Peyer's patch (tissue), 4 donors: ENCODE data around the gene SEMA3B. TPM values are rescaled to one million over a fixed set of nuclear protein-coding genes. Genes with fewer than 3 reads are reported as not detected.
"Not testable (repeated sequence)": the region's sequence is repeated elsewhere in the genome, so short reads cannot be mapped to it uniquely, and the experiment has no call there.

Source experiments
- DNase-seq, 3 donors: peaks; one replicate each; pipeline ENCODE4 v3.0.0-alpha.2; 2017 to 2019
- H3K27ac ChIP-seq, 4 donors: fragments of 200-600 bp; sonication (generic); one replicate each; pipeline ENCODE4 v1.5.1; 2016 to 2019
- H3K27me3 ChIP-seq, 2 donors: fragments of 200-600 bp; sonication (generic); one replicate each; pipeline ENCODE4 v1.5.1; 2019
- H3K36me3 ChIP-seq, 3 donors: fragments of 200-600 bp; sonication (generic); one replicate each; pipeline ENCODE4 v1.5.1; 2016 to 2019
- H3K4me1 ChIP-seq, 4 donors: fragments of 200-600 bp; sonication (generic); one replicate each; pipeline ENCODE4 v1.5.1; 2016 to 2019
- H3K4me3 ChIP-seq, 4 donors: fragments of 200-600 bp; sonication (generic); 1 replicate in 3 of 4; 2 replicates in 1 of 4; pipeline ENCODE4 v1.5.1; 2016 to 2019; ENCODE audit warnings: mild to moderate bottlenecking in 1 of 4
- H3K9me3 ChIP-seq, 4 donors: fragments of 200-600 bp; sonication (generic); one replicate each; pipeline ENCODE4 v1.5.1; 2016 to 2019; ENCODE audit warnings: mild to moderate bottlenecking in 1 of 4
- POLR2A ChIP-seq, 2 donors: fragments of 450-650 bp; IDR thresholded peaks; one replicate each; pipeline ENCODE4 v1.5.1; 2017; ENCODE audit warnings: antibody characterized with exemption in 2 of 2, mild to moderate bottlenecking in 2 of 2, moderate library complexity in 2 of 2
- total RNA-seq, 4 donors: library from RNA; depleted of rRNA; stranded (reverse); fragments of >200 nt; gene quantifications; one replicate each; pipeline ENCODE4 v1.1.0, GENCODE V29; 2016
- TF ChIP-seq, protein P1 (sequence below), 6 experiments: fragments of 450-650 bp in 4 of 6; fragments of 200-600 bp in 2 of 6; sonication (generic) in 1 of 6; IDR thresholded peaks; one replicate each; pipeline ENCODE4 v1.5.1; 2017 to 2019; ENCODE audit warnings: antibody characterized with exemption in 6 of 6, mild to moderate bottlenecking in 3 of 6, moderate library complexity in 1 of 6

The SEMA3B gene
- total RNA-seq, 4 donors from 2014 or later: 56.1 to 367 (median 267) TPM

GRCh38 chr3:50300681-50301254, 31.8 kb downstream of the SEMA3B start:
- TF ChIP-seq, protein P1, sequence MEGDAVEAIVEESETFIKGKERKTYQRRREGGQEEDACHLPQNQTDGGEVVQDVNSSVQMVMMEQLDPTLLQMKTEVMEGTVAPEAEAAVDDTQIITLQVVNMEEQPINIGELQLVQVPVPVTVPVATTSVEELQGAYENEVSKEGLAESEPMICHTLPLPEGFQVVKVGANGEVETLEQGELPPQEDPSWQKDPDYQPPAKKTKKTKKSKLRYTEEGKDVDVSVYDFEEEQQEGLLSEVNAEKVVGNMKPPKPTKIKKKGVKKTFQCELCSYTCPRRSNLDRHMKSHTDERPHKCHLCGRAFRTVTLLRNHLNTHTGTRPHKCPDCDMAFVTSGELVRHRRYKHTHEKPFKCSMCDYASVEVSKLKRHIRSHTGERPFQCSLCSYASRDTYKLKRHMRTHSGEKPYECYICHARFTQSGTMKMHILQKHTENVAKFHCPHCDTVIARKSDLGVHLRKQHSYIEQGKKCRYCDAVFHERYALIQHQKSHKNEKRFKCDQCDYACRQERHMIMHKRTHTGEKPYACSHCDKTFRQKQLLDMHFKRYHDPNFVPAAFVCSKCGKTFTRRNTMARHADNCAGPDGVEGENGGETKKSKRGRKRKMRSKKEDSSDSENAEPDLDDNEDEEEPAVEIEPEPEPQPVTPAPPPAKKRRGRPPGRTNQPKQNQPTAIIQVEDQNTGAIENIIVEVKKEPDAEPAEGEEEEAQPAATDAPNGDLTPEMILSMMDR (IDR thresholded peaks at IDR 0.05): no peak
- TF ChIP-seq POLR2A (IDR thresholded peaks at IDR 0.05): no peak
- Histone ChIP-seq H3K27me3 (no peaks in the 10 kb centered on the region), H3K27ac (peak overlapping the region in 3 of 4 donors; percentile 91 to 93 (median 92)), H3K4me3 (peak overlapping the region in 1 of 4 donors; percentile 45), H3K36me3 (peaks cover 0 to 3% (median 0%) of the 10 kb centered on the region in 3 donors), H3K9me3 (no peaks in the 10 kb centered on the region), H3K4me1 (peaks cover 3 to 42% (median 7%) of the 10 kb centered on the region in 4 donors)
- DNase-seq: peak in 1 of 3 donors; percentile 52

DNA sequence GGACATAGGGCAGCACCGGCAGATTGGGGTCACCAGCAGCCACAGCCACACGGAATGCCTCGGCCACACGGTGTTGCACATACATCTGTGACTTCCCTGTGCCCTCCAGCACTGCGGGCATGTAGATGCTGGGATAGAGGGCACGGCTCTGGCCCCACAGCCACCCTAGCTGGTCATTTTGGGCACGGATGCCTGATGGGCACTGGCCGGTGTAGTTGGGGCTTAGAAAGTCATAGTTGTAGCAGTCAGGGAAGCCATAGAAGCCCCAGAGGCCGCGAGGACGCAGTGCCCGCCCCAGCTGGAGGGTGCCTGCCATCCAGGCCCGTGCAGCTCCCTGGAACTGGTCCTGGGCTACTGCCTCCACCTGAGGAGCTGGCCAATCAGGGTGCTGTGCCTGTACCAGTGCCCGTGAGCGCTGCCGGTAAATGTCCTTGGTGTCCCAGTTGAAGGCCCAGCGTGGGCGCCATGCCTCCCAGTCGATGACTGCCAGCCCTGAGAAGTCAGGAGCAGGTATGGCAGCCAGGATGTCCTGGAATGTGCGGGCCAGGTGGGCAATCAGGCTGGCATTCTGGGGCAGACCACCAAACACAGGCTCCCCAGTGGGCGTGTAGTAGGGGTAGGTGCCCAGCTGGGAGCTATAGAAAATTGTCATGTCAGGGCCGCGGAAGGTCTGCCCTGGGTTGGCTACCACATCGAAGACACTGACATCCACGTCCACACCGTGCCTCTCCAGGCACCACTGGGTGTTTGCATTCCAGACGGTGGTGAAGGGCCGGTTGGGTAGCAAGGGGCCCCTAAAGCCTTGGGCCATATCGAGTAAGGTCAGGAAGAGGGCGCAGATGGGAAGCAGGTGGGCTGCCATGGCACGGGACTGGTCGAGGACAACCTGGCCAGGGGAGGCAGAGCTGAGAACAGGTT, 33.4 kb downstream of the SEMA3B start:
- peak overlapping the region in 2 of 4 donors; percentile 8 to 34 for H3K4me3 ChIP-seq
- H3K9me3 ChIP-seq: no peaks in the 10 kb centered on the region
- no peaks in the 10 kb centered on the region for H3K36me3 ChIP-seq
- H3K4me1 ChIP-seq: peaks cover 3 to 39% (median 7%) of the 10 kb centered on the region in 4 donors
- H3K27me3 ChIP-seq: no peaks in the 10 kb centered on the region
- peak in 1 of 3 donors; percentile 49 for DNase-seq
- TF ChIP-seq, protein P1 (IDR thresholded peaks at IDR 0.05): no peak
- H3K27ac ChIP-seq: peak overlapping the region in 3 of 4 donors; percentile 4 to 61 (median 15)

DNA sequence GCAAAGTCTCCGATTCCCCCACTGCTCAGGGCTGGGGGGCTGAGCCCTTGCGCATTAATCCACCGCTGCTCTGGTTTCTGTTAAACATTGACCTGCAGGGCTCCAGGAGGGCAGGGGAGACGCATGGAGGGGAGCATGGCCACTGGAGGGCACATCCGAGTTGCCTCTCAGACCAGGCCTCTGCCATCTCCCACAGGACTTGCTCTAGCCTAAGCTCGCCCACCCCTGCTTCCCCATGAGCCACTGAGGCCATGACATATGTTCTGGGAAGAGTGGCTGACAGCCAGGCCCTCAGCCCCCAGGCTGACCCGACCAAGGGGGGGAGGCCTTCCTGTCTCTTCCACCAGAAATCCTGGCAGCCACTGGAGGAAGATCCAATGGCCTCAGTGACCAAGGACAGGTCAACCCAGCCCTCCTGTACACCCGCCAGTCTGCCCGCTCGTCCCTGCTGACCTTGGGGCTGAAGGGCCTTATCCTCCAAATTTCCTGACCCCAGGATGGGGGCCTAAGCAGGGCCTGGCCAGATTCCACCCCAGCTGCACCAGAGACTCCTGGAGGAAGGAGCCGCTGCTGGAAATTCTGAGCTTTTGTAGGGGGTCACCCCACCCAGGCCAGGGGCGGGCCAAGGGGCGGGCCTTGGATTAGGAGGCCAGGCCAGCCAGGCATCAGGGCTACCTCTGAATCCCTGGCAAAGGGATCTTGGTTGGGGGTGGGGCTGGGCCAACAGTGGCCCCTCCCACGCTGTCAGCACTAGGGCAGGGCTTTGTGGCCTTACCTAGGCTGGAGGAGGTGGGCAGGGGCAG, 34.3 kb downstream of the SEMA3B start, which contains the start of gene HYAL1:
HYAL1 (minus strand) TSS at position 562 of the 803 bp plus-strand sequence. CDS start 618 bp downstream, outside the sequence.
- DNase-seq: peak in 2 of 3 donors; percentile 62 to 68
- peak within 1 kb of the TSS in 2 of 4 donors; percentile 8 to 34 for H3K4me3 ChIP-seq
- H3K4me1 ChIP-seq: peaks cover 3 to 31% (median 4%) of the 10 kb centered on the region in 4 donors
- TF ChIP-seq, protein P1 (IDR thresholded peaks at IDR 0.05): peak in 1 of 6 experiments; percentile 10
- no peak for TF ChIP-seq POLR2A (IDR thresholded peaks at IDR 0.05)
- H3K36me3 ChIP-seq: no peaks in the 10 kb centered on the region
- no peaks in the 10 kb centered on the region for H3K27me3 ChIP-seq
- no peaks in the 10 kb centered on the region for H3K9me3 ChIP-seq
- H3K27ac ChIP-seq: peak within 1 kb of the TSS in 3 of 4 donors; percentile 4 to 61 (median 15)

- H3K9me3 ChIP-seq: no peaks in the 10 kb centered on the region
- no peak overlapping the region for H3K27ac ChIP-seq
- no peak for DNase-seq
- no peak overlapping the region for H3K4me3 ChIP-seq
- no peak for TF ChIP-seq POLR2A (IDR thresholded peaks at IDR 0.05)
- TF ChIP-seq, protein P1 (IDR thresholded peaks at IDR 0.05): no peak
- H3K36me3 ChIP-seq: no peaks in the 10 kb centered on the region
- H3K4me1 ChIP-seq: peaks cover 0 to 23% (median 0%) of the 10 kb centered on the region in 4 donors
- no peaks in the 10 kb centered on the region for H3K27me3 ChIP-seq
Measured at GRCh38 chr3:50304601-50305000, 35.7 kb downstream of the SEMA3B start.

- DNase-seq: not testable (repeated sequence)
- peaks cover 1 to 15% (median 8%) of the 10 kb centered on the region in 4 donors for H3K4me1 ChIP-seq
Measured at GRCh38 chr3:50312041-50312440, 43.1 kb downstream of the SEMA3B start.

More at GRCh38 chr3:50312041-50312440, 43.1 kb downstream of the SEMA3B start:
- H3K36me3 ChIP-seq, H3K9me3 ChIP-seq, H3K27me3 ChIP-seq: not testable (repeated sequence)
- H3K27ac ChIP-seq: peak overlapping the region in 2 of 4 donors; percentile 39 to 46
- peak overlapping the region in 1 of 4 donors; percentile 17 for H3K4me3 ChIP-seq
